ENCODE data around the gene APIP. TPM values are rescaled to one million over a fixed set of nuclear protein-coding genes. Genes with fewer than 3 reads are reported as not detected.

APIP gene
- total RNA-seq, 2 experiments from 2014 or later = 30.8 to 36.4 TPM

DNA sequence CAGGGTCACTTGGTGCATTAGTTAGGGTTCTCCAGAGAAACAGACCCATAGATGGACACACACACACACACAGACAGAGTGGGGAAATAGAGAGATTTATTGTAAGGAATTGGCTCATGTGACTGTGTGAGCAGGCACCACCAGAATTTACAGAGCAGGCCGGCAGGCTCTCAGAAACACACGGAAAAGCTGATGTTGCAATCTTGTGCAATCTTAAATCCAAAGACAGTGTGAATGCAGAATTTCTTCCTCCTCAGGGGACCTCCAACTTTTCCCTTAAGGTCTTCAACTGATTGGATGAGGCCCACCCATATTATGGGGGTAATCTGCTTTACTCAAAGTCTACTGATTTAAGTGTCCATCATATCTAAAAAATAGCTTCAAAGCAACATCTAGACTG is 49.8 kb downstream of the APIP start:
- Mint-ChIP-seq H3K4me1 (no peaks in the 10 kb centered on the region), H3K27me3 (no peaks in the 10 kb centered on the region), H3K4me3 (no peak overlapping the region), H3K36me3 (ENCODE audit: low read depth) (no peaks in the 10 kb centered on the region), H3K27ac (no peak overlapping the region), H3K9me3 (no peaks in the 10 kb centered on the region)
- DNase-seq = no peak
- POLR2A ChIA-PET = no interaction called here
- CTCF ChIA-PET = no interaction called here

DNA sequence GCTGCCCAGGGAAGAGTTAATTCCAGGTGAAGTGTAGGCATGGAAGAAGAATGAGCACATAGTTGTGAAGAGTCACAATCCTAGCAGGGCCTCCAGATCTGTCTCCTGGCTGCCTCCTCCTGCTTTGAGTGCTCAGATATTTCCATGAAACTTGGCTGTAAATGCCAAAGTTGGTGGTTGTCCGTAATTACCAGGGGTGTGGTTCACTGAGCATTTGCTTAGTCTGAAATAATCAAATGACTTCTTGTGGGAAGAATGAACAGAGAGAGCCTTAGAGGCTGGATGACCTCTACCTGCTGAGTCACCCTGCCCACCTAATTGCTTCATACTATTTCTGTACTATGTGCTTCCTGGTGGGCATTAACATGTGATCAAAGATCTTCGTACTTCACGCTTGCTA is 50.9 kb downstream of the APIP start:
- no peak for DNase-seq
- H3K27me3 Mint-ChIP-seq = no peaks in the 10 kb centered on the region
- no peak overlapping the region for H3K4me3 Mint-ChIP-seq
- POLR2A ChIA-PET = no interaction called here
- H3K36me3 Mint-ChIP-seq (ENCODE audit: low read depth) = no peaks in the 10 kb centered on the region
- no peaks in the 10 kb centered on the region for H3K9me3 Mint-ChIP-seq
- H3K4me1 Mint-ChIP-seq = no peaks in the 10 kb centered on the region
- no peak overlapping the region for H3K27ac Mint-ChIP-seq
- CTCF ChIA-PET = no interaction called here

DNA sequence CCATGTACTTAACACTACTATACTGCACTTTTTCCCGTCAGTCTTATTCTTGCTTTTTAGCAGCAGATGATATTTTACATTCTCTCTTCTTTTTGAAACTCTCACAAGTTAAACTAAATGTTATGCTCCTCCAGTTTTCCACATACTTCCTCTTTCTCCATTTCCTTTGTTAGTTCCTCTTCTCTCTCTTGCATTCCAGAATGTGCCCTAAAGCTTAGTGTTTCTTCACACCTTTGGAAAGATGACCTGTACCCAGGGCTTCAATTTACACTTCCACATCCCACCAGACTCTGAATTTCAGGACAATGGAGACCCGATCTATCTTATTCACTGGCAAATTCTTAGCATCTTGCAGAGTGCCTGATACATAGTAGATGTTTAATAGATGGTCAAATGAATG is 51.8 kb downstream of the APIP start:
- DNase-seq = no peak

DNA sequence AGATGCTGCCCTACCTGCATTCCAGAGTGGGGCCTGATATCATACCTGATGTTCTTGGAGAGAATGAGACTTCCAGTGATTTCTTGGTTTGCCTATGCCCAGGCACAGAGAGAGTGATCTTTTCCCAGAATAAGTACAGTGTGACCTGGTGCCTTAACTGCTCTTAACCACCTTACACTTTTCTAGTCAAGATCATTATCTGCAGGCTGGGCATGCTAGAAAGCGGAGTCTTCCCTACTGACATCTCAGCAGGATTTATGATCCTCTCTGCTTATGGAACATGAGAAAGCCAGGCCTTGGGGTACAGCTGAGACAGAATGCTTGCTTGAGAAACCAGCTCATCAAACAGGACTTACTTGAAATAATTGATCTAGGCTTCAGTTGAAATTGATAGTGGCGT is 53.1 kb downstream of the APIP start:
- H3K36me3 Mint-ChIP-seq (ENCODE audit: low read depth) = no peaks in the 10 kb centered on the region
- POLR2A ChIA-PET = no interaction called here
- CTCF ChIA-PET = interaction anchor here (0.6 kb wide), 1 partner anchor 327 kb away, joined by 4 read pairs; no protein-coding TSS in a partner anchor
- H3K27me3 Mint-ChIP-seq = no peaks in the 10 kb centered on the region
- H3K4me3 Mint-ChIP-seq = no peak overlapping the region
- H3K27ac Mint-ChIP-seq = no peak overlapping the region
- no peaks in the 10 kb centered on the region for H3K4me1 Mint-ChIP-seq
- H3K9me3 Mint-ChIP-seq = no peaks in the 10 kb centered on the region
- DNase-seq = no peak

More for the DNA sequence above, 51.8 kb downstream of the APIP start:
- H3K27ac Mint-ChIP-seq = no peak overlapping the region
- H3K36me3 Mint-ChIP-seq (ENCODE audit: low read depth) = no peaks in the 10 kb centered on the region
- CTCF ChIA-PET = no interaction called here
- H3K27me3 Mint-ChIP-seq = no peaks in the 10 kb centered on the region
- no peaks in the 10 kb centered on the region for H3K4me1 Mint-ChIP-seq
- POLR2A ChIA-PET = no interaction called here
- no peaks in the 10 kb centered on the region for H3K9me3 Mint-ChIP-seq
- no peak overlapping the region for H3K4me3 Mint-ChIP-seq

DNA sequence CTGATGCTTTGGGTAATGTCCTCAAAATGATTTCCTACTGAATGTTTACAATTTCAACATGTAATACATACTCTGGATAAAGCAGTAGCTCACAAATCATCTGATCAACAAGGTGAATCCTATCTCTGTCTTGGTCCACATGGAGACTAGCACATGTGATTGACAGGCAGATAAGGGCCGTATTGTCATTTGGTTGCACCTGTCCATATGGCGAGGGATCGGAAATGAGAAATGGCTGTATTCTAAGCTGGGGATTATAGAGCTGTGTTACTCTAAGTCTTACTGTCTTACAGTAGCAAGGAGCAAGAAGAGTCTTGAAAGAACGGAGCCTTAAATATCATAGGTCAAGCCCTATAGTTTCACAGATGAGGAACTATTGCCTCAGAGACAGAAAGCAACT is 55.7 kb downstream of the APIP start:
- Mint-ChIP-seq H3K27ac (no peak overlapping the region), H3K36me3 (ENCODE audit: low read depth) (no peaks in the 10 kb centered on the region), H3K4me3 (no peak overlapping the region), H3K27me3 (no peaks in the 10 kb centered on the region), H3K4me1 (no peaks in the 10 kb centered on the region), H3K9me3 (no peaks in the 10 kb centered on the region)
- ChIA-PET POLR2A (no interaction called here), CTCF (no interaction called here)
- DNase-seq = no peak

DNA sequence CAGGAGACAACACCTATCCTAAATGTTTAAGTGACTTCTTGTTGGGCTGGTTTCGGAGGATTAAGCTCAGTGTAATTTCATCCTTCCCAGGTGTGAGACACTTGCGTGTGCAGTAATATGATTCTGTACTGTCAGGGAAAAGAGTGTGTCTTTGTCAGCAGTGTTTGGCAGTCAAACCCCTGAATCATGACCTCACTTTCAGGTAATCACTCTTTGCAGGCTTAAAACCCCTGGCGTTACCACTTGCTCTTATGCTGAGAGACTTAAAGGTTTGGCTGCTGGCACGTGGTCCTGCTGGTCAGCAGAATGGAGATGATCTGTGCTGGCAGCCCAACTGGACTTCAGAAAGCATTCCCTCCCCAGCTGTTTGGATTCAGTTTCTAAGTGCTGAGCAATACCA is 56.1 kb downstream of the APIP start:
- Mint-ChIP-seq H3K36me3 (ENCODE audit: low read depth) (no peaks in the 10 kb centered on the region), H3K27me3 (no peaks in the 10 kb centered on the region), H3K4me3 (no peak overlapping the region), H3K27ac (no peak overlapping the region), H3K4me1 (no peaks in the 10 kb centered on the region), H3K9me3 (no peaks in the 10 kb centered on the region)
- no peak for DNase-seq
- ChIA-PET CTCF (no interaction called here), POLR2A (no interaction called here)

DNA sequence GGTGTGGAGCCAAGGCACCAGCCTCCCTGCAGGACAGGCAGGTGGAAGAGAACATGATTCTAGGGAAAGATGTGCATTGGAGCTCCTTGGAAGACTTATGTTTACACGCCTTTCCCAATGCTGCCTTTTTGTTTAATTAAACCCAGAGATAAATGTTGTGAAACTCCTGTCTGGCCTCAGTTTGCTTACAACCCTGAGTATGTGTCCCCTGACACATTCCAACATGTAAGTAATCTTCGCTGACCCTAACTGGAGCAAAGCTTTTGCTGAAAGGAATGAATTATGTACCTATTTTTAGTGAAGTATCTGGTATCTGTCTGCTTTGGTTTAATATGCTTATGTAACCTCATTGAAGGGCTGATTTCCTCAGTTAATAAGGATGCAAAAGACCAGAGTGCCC is 56.7 kb downstream of the APIP start:
- Mint-ChIP-seq H3K9me3 (no peaks in the 10 kb centered on the region), H3K27me3 (no peaks in the 10 kb centered on the region), H3K36me3 (ENCODE audit: low read depth) (no peaks in the 10 kb centered on the region), H3K4me1 (no peaks in the 10 kb centered on the region), H3K27ac (no peak overlapping the region), H3K4me3 (no peak overlapping the region)
- POLR2A ChIA-PET = no interaction called here
- CTCF ChIA-PET = no interaction called here
- DNase-seq = no peak

DNA sequence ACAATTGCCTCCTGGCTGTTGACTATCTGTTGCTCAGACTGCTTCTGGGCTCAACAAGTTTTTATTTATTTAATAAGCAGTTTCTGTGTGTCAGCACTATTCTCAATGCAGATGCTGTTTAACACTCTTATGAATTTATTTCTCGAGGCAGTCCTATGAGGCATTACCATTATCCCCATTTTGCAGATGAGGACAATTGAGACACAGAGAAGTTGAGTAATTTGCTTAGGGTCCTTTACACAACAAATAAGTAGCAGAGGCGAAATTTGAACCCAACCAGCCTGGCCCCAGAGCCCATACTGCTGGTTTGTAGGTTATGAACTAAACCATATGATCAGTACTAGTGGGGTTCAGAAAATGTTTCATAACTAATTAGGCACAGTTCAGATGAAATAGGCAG is 58.7 kb downstream of the APIP start:
- Mint-ChIP-seq H3K9me3 (no peaks in the 10 kb centered on the region), H3K27me3 (peaks cover 2% of the 10 kb centered on the region), H3K36me3 (ENCODE audit: low read depth) (no peaks in the 10 kb centered on the region), H3K4me3 (no peak overlapping the region), H3K4me1 (no peaks in the 10 kb centered on the region), H3K27ac (no peak overlapping the region)
- no peak for DNase-seq
- CTCF ChIA-PET = no interaction called here
- POLR2A ChIA-PET = no interaction called here

DNA sequence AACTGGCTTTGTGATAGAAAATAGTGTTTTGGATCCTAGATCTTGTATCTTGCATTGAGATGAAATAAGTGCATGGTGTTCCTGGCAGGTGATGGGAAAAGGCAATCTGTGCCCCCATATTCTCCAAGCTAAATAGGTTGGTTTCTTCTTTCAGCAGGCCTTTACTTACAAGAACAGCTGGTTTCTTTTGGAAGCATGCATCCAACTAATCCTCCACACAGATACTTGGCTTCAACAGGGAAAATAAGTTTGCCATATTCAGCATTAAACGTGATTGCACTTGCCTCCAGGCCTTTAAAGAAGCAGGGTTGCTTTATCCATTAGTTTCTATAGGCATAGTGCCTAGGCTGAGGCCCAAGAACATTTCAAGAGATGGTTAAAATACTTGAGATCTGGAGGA is 59.9 kb downstream of the APIP start:
- H3K27ac Mint-ChIP-seq = no peak overlapping the region
- no peaks in the 10 kb centered on the region for H3K4me1 Mint-ChIP-seq
- no peak overlapping the region for H3K4me3 Mint-ChIP-seq
- peaks cover 11% of the 10 kb centered on the region for H3K27me3 Mint-ChIP-seq
- DNase-seq = no peak
- no peaks in the 10 kb centered on the region for H3K36me3 Mint-ChIP-seq (ENCODE audit: low read depth)
- ChIA-PET CTCF (no interaction called here), POLR2A (no interaction called here)
- H3K9me3 Mint-ChIP-seq = no peaks in the 10 kb centered on the region

DNA sequence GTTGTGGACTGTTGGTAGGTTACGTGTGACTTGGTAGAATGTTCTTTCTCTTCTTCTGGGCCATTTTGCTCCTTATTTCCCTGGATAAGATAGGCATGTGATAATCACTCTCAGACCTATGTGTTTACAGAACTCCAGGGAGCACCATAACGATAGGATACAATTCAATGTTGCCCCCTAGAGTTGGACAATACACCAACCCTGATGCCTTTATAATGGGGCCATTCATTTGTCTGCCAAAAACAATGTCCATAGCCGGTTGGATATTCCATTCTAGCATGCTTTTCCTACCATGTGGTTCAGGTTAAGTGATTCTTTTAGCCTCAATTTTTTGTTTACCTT is 60.5 kb downstream of the APIP start:
- ChIA-PET CTCF (no interaction called here), POLR2A (no interaction called here)
- Mint-ChIP-seq H3K4me3 (no peak overlapping the region), H3K27me3 (peaks cover 12% of the 10 kb centered on the region), H3K36me3 (ENCODE audit: low read depth) (no peaks in the 10 kb centered on the region), H3K4me1 (no peaks in the 10 kb centered on the region), H3K27ac (no peak overlapping the region), H3K9me3 (no peaks in the 10 kb centered on the region)
- no peak for DNase-seq

DNA sequence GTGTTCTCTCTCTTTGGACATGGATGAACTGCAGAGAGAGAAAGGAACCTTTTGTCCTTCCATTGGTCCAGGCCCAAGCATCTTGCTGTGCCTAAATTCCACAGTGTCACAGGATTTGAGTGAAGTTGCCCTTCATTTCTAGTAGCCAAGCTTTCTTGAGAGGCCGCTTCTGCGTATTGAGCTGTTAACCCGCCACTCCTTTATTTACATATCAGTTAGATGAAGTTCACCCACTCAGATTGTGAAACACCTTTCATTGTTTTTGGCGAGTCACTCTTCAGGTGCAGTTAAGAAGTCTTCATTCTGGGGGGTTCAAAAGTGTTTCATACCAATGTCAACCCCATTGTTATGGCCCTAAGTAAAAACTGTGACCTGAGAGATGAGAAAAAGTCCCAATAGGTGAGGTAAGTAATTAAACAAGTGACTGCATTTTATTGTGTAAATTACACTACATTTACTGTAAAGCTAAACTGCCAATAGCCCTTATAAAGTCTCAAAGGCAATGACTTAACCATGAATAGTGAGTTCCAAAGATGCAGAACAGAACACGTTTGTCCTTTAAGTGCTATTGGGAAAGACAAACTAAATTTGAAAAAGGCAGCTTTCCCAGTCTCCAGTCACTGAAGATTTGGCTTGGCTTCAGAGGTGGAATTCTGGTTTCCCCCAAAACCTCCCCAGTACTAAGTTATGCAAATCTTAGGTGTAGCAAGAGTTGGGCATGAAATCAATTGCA is 61.0 kb downstream of the APIP start:
- no peak overlapping the region for H3K27ac Mint-ChIP-seq
- no peaks in the 10 kb centered on the region for H3K9me3 Mint-ChIP-seq
- peaks cover 12% of the 10 kb centered on the region for H3K27me3 Mint-ChIP-seq
- POLR2A ChIA-PET = no interaction called here
- no peak overlapping the region for H3K4me3 Mint-ChIP-seq
- no peaks in the 10 kb centered on the region for H3K4me1 Mint-ChIP-seq
- CTCF ChIA-PET = no interaction called here
- H3K36me3 Mint-ChIP-seq (ENCODE audit: low read depth) = no peaks in the 10 kb centered on the region
- DNase-seq = no peak

DNA sequence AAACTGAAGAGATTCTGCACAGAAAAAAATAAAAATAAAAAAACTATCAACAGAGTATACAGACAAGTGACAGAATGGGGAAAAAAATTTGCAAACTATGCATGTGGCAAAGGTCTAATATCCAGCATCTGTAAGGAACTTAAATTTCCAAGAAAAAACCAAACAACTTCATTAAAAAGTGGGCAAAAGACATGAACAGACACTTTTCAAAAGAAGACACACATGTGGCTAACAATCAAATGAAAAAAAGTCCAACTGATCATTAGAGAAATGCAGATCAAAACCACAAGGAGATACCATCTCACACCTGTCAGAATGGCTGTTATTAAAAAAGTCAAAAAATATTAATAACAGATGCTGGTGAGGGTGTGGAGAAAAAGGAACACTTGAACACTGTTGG is 64.3 kb downstream of the APIP start:
- Mint-ChIP-seq H3K27ac (no peak overlapping the region), H3K4me3 (no peak overlapping the region), H3K36me3 (ENCODE audit: low read depth) (no peaks in the 10 kb centered on the region), H3K4me1 (no peaks in the 10 kb centered on the region), H3K9me3 (no peaks in the 10 kb centered on the region), H3K27me3 (peaks cover 18% of the 10 kb centered on the region)
- ChIA-PET CTCF (no interaction called here), POLR2A (no interaction called here)
- DNase-seq = no peak

DNA sequence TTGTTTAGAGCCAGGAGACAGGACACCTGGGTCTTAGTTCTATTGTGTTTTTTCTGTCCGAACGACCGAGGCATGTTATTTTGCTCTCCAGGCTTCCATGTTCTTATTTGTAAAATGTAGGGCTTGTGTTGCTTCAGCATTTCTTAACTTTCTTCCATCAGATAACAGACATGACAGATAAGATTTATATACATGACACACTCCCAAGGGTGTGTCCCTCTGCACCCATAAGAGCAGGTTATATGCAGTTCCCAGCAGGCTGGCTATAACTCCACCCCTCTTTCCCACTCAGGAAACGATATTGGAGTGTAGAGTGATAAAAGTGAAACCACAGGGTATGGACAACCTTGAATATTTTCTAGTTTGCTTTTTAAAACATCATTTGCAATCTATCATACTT is 65.8 kb downstream of the APIP start:
- CTCF ChIA-PET = no interaction called here

DNA sequence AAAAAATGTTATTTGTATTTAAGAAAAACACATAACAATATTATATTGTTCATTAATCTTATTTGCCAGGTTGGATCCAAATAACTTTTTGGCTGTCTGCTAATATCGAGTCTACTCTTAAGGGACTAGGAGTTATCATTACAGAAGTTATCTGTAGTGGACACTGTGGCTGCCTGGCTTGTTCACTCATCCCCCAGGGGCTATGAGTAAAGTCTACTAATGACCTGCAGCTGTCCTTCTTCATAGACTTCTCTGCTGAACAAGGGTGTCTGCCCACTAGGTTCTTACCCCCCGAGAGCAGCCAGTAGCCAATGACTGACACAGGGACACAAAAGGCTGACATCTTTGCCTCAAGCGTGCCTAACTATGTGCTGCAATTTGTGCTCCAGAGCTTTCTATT is 69.7 kb downstream of the APIP start:
- Mint-ChIP-seq H3K9me3 (no peaks in the 10 kb centered on the region), H3K27me3 (peaks cover 13% of the 10 kb centered on the region), H3K4me1 (no peaks in the 10 kb centered on the region), H3K4me3 (no peak overlapping the region), H3K27ac (no peak overlapping the region), H3K36me3 (ENCODE audit: low read depth) (no peaks in the 10 kb centered on the region)
- DNase-seq = no peak
- POLR2A ChIA-PET = no interaction called here
- CTCF ChIA-PET = interaction anchor here (1.2 kb wide), 1 partner anchor 27 kb away, joined by 3 read pairs; no protein-coding TSS in a partner anchor

More for the DNA sequence above, 65.8 kb downstream of the APIP start:
- Mint-ChIP-seq H3K4me3 (no peak overlapping the region), H3K36me3 (ENCODE audit: low read depth) (no peaks in the 10 kb centered on the region), H3K27ac (no peak overlapping the region), H3K4me1 (no peaks in the 10 kb centered on the region), H3K27me3 (peaks cover 22% of the 10 kb centered on the region), H3K9me3 (no peaks in the 10 kb centered on the region)
- DNase-seq = no peak
- POLR2A ChIA-PET = no interaction called here

Measured in activated CD4-positive, alpha-beta T cell treated with anti-CD3 and anti-CD28 coated beads, Interleukin-2, amount 10 ng/mL, durations not matched to agents 7 days and 5 days (primary cell).